K562 (cell line): Measurements from ENCODE around the gene ARHGAP9. TPM values are rescaled to one million over a fixed set of nuclear protein-coding genes. Genes with fewer than 3 reads are reported as not detected.

Source experiments
- ATAC-seq: fragments of 200-7000 bp; cut with Tn5 transposase; 3 replicates; pipeline ENCODE4 v1.9.1; 2020; ENCODE audit warnings: moderate library complexity
- BruUV-seq: library from RNA; stranded (reverse); fragments of 400-500 nt; replicated peaks from 2 replicates; lab custom pipeline; 2021; lab: Mats Ljungman, UMichigan
- CTCF ChIA-PET: fragments of 300-600 bp; formaldehyde crosslinking; extraction: SDS; loops from one replicate; lab custom pipeline; 2021; ENCODE audit warnings: low intra/inter-chr PET ratio; lab: Yijun Ruan, JAX
- POLR2A ChIA-PET: fragments of 300-600, 350-650 bp; sonication (Branson Sonifier 250); formaldehyde crosslinking; extraction: SDS; loops from one replicate; lab custom pipeline; 2021; ENCODE audit warnings: antibody characterized with exemption, inconsistent platforms; lab: Yijun Ruan, JAX
- DNase-seq, 4 experiments: peaks; one replicate each; pipeline versions ENCODE4 v3.0.0 to v3.0.0-alpha.2; 2011 to 2018; ENCODE audit warnings: low spot score in 3 of 4, mixed read lengths in 3 of 4; ENCODE audit errors: extremely low read depth in 1 of 4
- FAIRE-seq: peaks from 2 replicates; lab custom pipeline; 2011; peaks lifted over from hg19 to GRCh38; lab: Jason Lieb, UNC
- H2AFZ ChIP-seq: 2 replicates; pipeline ENCODE4 v1.6.0; 2011; ENCODE audit warnings: low read depth, low read length, control low read depth, inconsistent platforms
- H3K27ac ChIP-seq: fragments of 200-600 bp; 3 replicates; pipeline ENCODE4 v1.8.0; 2011; ENCODE audit warnings: low read depth, mild to moderate bottlenecking, control low read depth, inconsistent platforms, low read length, moderate library complexity, mixed read lengths; ENCODE audit errors: extremely low read depth
- H3K27me3 ChIP-seq, 2 experiments: fragments of 300-600 bp in 1 of 2; 2 replicates in 1 of 2; 3 replicates in 1 of 2; pipeline versions ENCODE4 v1.6.0 to v1.8.0; 2011; ENCODE audit warnings: inconsistent platforms in 2 of 2, low read length in 2 of 2, mild to moderate bottlenecking in 1 of 2, mixed read lengths in 1 of 2, moderate library complexity in 1 of 2; ENCODE audit not compliant: control insufficient read depth in 2 of 2, insufficient read depth in 2 of 2
- H3K36me3 ChIP-seq: fragments of 300-600 bp; 3 replicates; pipeline ENCODE4 v1.8.0; 2011; ENCODE audit warnings: mild to moderate bottlenecking, low read length, inconsistent platforms; ENCODE audit not compliant: control insufficient read depth, insufficient read depth
- H3K4me1 ChIP-seq, 2 experiments: fragments of 200-600 bp in 1 of 2; replicated peaks in 1 of 2; 2 replicates in 1 of 2; 3 replicates in 1 of 2; pipeline versions ENCODE4 v1.5.1 to v1.8.0; 2011; ENCODE audit warnings: inconsistent platforms in 2 of 2, low read length in 2 of 2, mild to moderate bottlenecking in 1 of 2, mixed read lengths in 1 of 2, moderate library complexity in 1 of 2; ENCODE audit not compliant: control insufficient read depth in 2 of 2, insufficient read depth in 2 of 2
- H3K4me2 ChIP-seq: 2 replicates; pipeline ENCODE4 v1.6.1; 2011; ENCODE audit warnings: low read length, control low read depth, inconsistent platforms, mixed read lengths; ENCODE audit not compliant: insufficient read depth
- H3K4me3 ChIP-seq: fragments of 200-600 bp; sonication (generic), shearing (Covaris generic); 2 replicates; pipeline ENCODE4 v1.5.1; 2016; ENCODE audit warnings: control low read depth, inconsistent platforms
- H3K79me2 ChIP-seq: fragments of 200-600 bp; 3 replicates; pipeline ENCODE4 v1.8.0; 2011; ENCODE audit warnings: low read length, inconsistent platforms; ENCODE audit not compliant: control insufficient read depth, insufficient read depth
- H3K9ac ChIP-seq, 2 experiments: 2 replicates each; pipeline versions ENCODE4 v1.6.0 to v1.6.1; 2011; ENCODE audit warnings: low read depth in 2 of 2, low read length in 2 of 2, control low read depth in 1 of 2, inconsistent platforms in 1 of 2, mild to moderate bottlenecking in 1 of 2, mixed read lengths in 1 of 2; ENCODE audit not compliant: insufficient read depth in 1 of 2
- H3K9me1 ChIP-seq: one replicate; pipeline ENCODE4 v1.6.0; 2011; ENCODE audit warnings: inconsistent platforms, mild to moderate bottlenecking, low read length, moderate library complexity; ENCODE audit not compliant: control insufficient read depth, insufficient read depth
- H3K9me3 ChIP-seq: replicated peaks from 2 replicates; pipeline ENCODE4 v1.5.1; 2011; ENCODE audit warnings: low read depth, low read length, inconsistent platforms; ENCODE audit not compliant: control insufficient read depth, insufficient read depth
- H4K20me1 ChIP-seq: replicated peaks from 2 replicates; pipeline ENCODE4 v1.6.1; 2011; ENCODE audit warnings: low read length, inconsistent platforms, mixed read lengths; ENCODE audit not compliant: control insufficient read depth, insufficient read depth
- BRD9 ChIP-seq: fragments of 450-650 bp; IDR thresholded peaks from 2 replicates; pipeline ENCODE4 v1.6.1; 2018; ENCODE audit warnings: low read depth; ENCODE audit not compliant: partially characterized antibody
- CHD1 ChIP-seq: fragments of 200-600 bp; sonication (generic); IDR thresholded peaks from one replicate; pipeline ENCODE4 v1.6.1; 2012; ENCODE audit warnings: mild to moderate bottlenecking, moderate library complexity, low read length, inconsistent platforms
- DEAF1 ChIP-seq: fragments of 450-650 bp; formaldehyde crosslinking; IDR thresholded peaks from 2 replicates; pipeline ENCODE4 v1.4.0; 2020; ENCODE audit warnings: mild to moderate bottlenecking, moderate library complexity
- DPF2 ChIP-seq: fragments of 450-650 bp; IDR thresholded peaks from 2 replicates; pipeline ENCODE4 v1.6.1; 2016
- ERF ChIP-seq: fragments of 450-650 bp; formaldehyde crosslinking; IDR thresholded peaks from 2 replicates; pipeline ENCODE4 v1.4.0; 2020; ENCODE audit warnings: mild to moderate bottlenecking, mixed read lengths
- RB1 ChIP-seq: fragments of 450-650 bp; IDR thresholded peaks from 2 replicates; pipeline ENCODE4 v1.6.1; 2017; ENCODE audit warnings: low read depth, mild to moderate bottlenecking
- REST ChIP-seq, 2 experiments: fragments of 450-650 bp; formaldehyde crosslinking in 1 of 2; IDR thresholded peaks; 2 replicates each; pipeline versions ENCODE4 v1.4.0 to v1.6.1; 2014 to 2020; ENCODE audit warnings: mild to moderate bottlenecking in 2 of 2, borderline replicate concordance in 1 of 2, low read depth in 1 of 2
- SRSF7 ChIP-seq: fragments of 200-400 bp; formaldehyde crosslinking; optimal IDR thresholded peaks from 2 replicates; pipeline ENCODE3; 2017; ENCODE audit warnings: mild to moderate bottlenecking, low read depth, low read length
- U2AF1 ChIP-seq: fragments of 200-400 bp; formaldehyde crosslinking; optimal IDR thresholded peaks from 2 replicates; pipeline ENCODE3; 2017; ENCODE audit warnings: mild to moderate bottlenecking, low read depth, low read length, moderate library complexity
- ZNF766 ChIP-seq: fragments of 200-800 bp; sonication (Bioruptor generic); conservative IDR thresholded peaks from 2 replicates; pipeline ENCODE4 v1.6.1; 2016; ENCODE audit warnings: missing genetic modification characterization, missing compliant biosample characterization
- WGBS: fragments of 100-300 bp; shearing (Covaris generic); methylation state at CpG from one replicate; pipeline ENCODE4 v1.1.6; 2016; ENCODE audit warnings: low coverage, mixed read lengths; ENCODE audit not compliant: insufficient coverage; ENCODE audit errors: missing lambda C conversion rate; 5-methylcytosine and 5-hydroxymethylcytosine counted together
- in situ Hi-C: fragments of 300-500 bp; cut with MboI; formaldehyde crosslinking; loops from 4 replicates; pipeline ENCODE4 v1.15.0; 2018; ENCODE audit warnings: inconsistent platforms, mixed read lengths
- intact Hi-C: fragments of 100-400 bp; cut with micrococcal nuclease; formaldehyde crosslinking; loops from 2 replicates; pipeline ENCODE4 v1.14.2; 2022
- polyA plus RNA-seq, 8 experiments: library from polyadenylated mRNA; depleted of rRNA in 4 of 8; stranded (reverse) in 5 of 8; unstranded in 3 of 8; fragments of >200 nt; fragmentation: Nextera tagmentation in 2 of 8; fragmentation: Illumina TruSeq in 1 of 8; extraction: Ambion mirVana in 2 of 8; extraction: Trizol in 1 of 8; gene quantifications; 2 replicates each; pipeline versions ENCODE4 v1.2.1 to v1.2.3, GENCODE V29; 2011 to 2014; ENCODE audit warnings: inconsistent platforms in 1 of 8, missing spikeins in 1 of 8
- total RNA-seq, 7 experiments: library from RNA; depleted of rRNA in 6 of 7; stranded (reverse); fragments of >200 nt in 6 of 7; fragmentation: Illumina TruSeq in 2 of 7; extraction: Trizol in 2 of 7; gene quantifications; 2 replicates each; pipeline versions ENCODE4 v1.2.1 to v1.2.3, GENCODE V29; 2011 to 2021; ENCODE audit warnings: low replicate concordance in 1 of 7

ARHGAP9 gene
- total and polyA plus RNA-seq, 9 of the 15 experiments (the other 6 are each of a cell fraction or from before 2014, with no cell fraction given) = 1.5 to 10.2 (median 5.1) TPM

DNA sequence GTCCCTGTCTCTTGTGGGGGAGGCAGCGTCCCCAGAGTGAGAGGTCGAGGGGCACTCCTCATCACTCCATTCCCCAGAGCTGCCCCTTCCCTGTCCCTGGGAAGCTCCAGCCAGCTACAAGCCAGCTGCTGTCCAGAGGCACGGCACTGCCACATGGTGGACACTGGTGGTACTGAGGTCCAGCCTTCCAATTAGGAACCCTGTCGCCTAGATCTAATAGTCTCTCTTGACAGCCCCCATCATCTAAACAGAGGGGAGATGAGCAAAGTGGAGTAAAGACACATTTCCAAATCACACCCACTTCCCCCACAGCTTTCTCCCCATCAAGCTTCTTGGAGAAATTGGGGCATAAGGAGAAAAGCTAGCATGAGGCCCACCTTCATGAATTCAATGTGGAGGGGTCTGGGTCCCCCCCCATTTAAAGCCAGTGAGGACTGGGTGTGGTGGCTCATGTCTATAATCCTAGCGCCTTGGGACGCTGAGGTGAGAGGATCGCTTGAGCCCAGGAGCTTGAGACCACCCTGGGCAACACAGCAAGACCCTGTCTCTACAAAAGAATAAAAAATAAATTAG is 26.6 kb downstream of the ARHGAP9 start:
- peak overlapping the region; percentile 76 for H2AFZ ChIP-seq
- H3K4me2 ChIP-seq = peak overlapping the region; percentile 48; the same call in 1 of the 2 replicates
- H3K9me1 ChIP-seq = no peaks in the 10 kb centered on the region
- peak; percentile 68 to 89 (median 71) for DNase-seq
- in situ Hi-C loops = loop anchor here (5.0 kb wide), 1 partner anchor 141 kb away; no protein-coding TSS in a partner anchor
- no peak overlapping the region for H3K4me3 ChIP-seq
- no TSS peak for BruUV-seq
- H3K79me2 ChIP-seq = peaks cover 17% of the 10 kb centered on the region; the same call in 2 of the 3 replicates
- peak; percentile 94 for FAIRE-seq
- peak; percentile 50 for ATAC-seq
- ChIA-PET CTCF (interaction anchor here (0.6 to 2.7 kb wide), 6 partner anchors 113 to 240 kb away, joined by 3 to 20 read pairs (median 8); no protein-coding TSS in a partner anchor), POLR2A (interaction anchor here (0.6 to 1.9 kb wide), 10 partner anchors 10 to 240 kb away, joined by 3 to 7 read pairs (median 4); no protein-coding TSS in a partner anchor)
- no peaks in the 10 kb centered on the region for H4K20me1 ChIP-seq
- H3K27me3 ChIP-seq = no peaks in the 10 kb centered on the region
- no peak overlapping the region for H3K9ac ChIP-seq
- H3K9me3 ChIP-seq = no peaks in the 10 kb centered on the region
- no peaks in the 10 kb centered on the region for H3K36me3 ChIP-seq
- H3K27ac ChIP-seq = peak overlapping the region; percentile 17; the same call in 1 of the 3 replicates
- peaks cover 30 to 43% of the 10 kb centered on the region in 2 experiments for H3K4me1 ChIP-seq
- WGBS = 0% methylated on average over 7 of the region's 7 CpGs
- intact Hi-C loops = loop anchor here (1.0 to 2.0 kb wide), 3 partner anchors 146 to 240 kb away; no protein-coding TSS in a partner anchor
- TF ChIP-seq DPF2 = no peak
- no peak for TF ChIP-seq ZNF766 (CRISPR knock-in tag)
- TF ChIP-seq REST (IDR thresholded peaks at IDR 0.05; ENCODE audit: borderline replicate concordance) = peak; percentile 92
- TF ChIP-seq REST (CRISPR knock-in tag; IDR thresholded peaks at IDR 0.05; ENCODE audit: low read depth) = 0 out of 2 replicates have a peak, but pooled peaks have one; percentile 40
- peak; percentile 86 for TF ChIP-seq BRD9
- TF ChIP-seq CHD1 = no peak
- no peak for TF ChIP-seq ERF (CRISPR knock-in tag)
- no peak for TF ChIP-seq U2AF1
- TF ChIP-seq SRSF7 = no peak
- peak; percentile 57; the same call in 1 of the 2 replicates for TF ChIP-seq RB1
- peak; percentile 94 for TF ChIP-seq DEAF1
